IPS-NIHi7 (cell line): Measurements from ENCODE around the gene OR6P1.

ENCODE experiments used
- DNase-seq: peaks from one replicate; pipeline ENCODE4 v3.0.0; 2012; ENCODE audit warnings: mixed read lengths; ENCODE audit errors: extremely low spot score

The OR6P1 gene

GRCh38 chr1:158570480-158570879 lies at the start of gene OR6P1:
TSS of gene OR6P1 (minus strand) at chr1:158570580. CDS start at chr1:158563604, 6,976 bp downstream.
- DNase-seq, result no peak

GRCh38 chr1:158613764-158614163 lies 43.4 kb upstream of the OR6P1 start:
- DNase-seq, result no peak

- DNase-seq, result no peak
Measured at GRCh38 chr1:158611916-158612315, 41.5 kb upstream of the OR6P1 start.

- peak; percentile 38 for DNase-seq
Measured at GRCh38 chr1:158607296-158607695, 36.9 kb upstream of the OR6P1 start.

- no peak for DNase-seq
Measured at GRCh38 chr1:158604968-158605367, 34.6 kb upstream of the OR6P1 start, which contains the start of gene OR10Z1. TSS of gene OR10Z1 (plus strand) at chr1:158605268. CDS start at chr1:158606439, 1,171 bp downstream.

GRCh38 chr1:158600735-158601134 lies 30.4 kb upstream of the OR6P1 start:
- no peak for DNase-seq

- DNase-seq, result no peak
Measured at GRCh38 chr1:158586942-158587341, 16.6 kb upstream of the OR6P1 start.

- DNase-seq, result no peak
Measured at GRCh38 chr1:158583962-158584361, 13.6 kb upstream of the OR6P1 start.

GRCh38 chr1:158579733-158580132 lies 9.4 kb upstream of the OR6P1 start, which contains the start of gene OR10X1:
TSS of gene OR10X1 (minus strand) at chr1:158579899. CDS start at chr1:158579899, 0 bp downstream.
- no peak for DNase-seq

GRCh38 chr1:158577561-158577960 lies 7.2 kb upstream of the OR6P1 start:
- DNase-seq, result no peak

GRCh38 chr1:158572226-158572625 lies 1.8 kb upstream of the OR6P1 start:
- no peak for DNase-seq

GRCh38 chr1:158564608-158565007 lies 5.8 kb downstream of the OR6P1 start:
- no peak for DNase-seq

GRCh38 chr1:158563853-158564252 lies 6.5 kb downstream of the OR6P1 start:
- DNase-seq, result no peak

- DNase-seq, result no peak
Measured at GRCh38 chr1:158559696-158560095, 10.7 kb downstream of the OR6P1 start.

- DNase-seq, result no peak
Measured at GRCh38 chr1:158554352-158554751, 16.0 kb downstream of the OR6P1 start, which contains the start of gene OR6Y1. TSS of gene OR6Y1 (minus strand) at chr1:158554405. CDS start at chr1:158548105, 6,300 bp downstream.

GRCh38 chr1:158552296-158552695 lies 18.1 kb downstream of the OR6P1 start:
- DNase-seq, result no peak

GRCh38 chr1:158547533-158547932 lies 22.8 kb downstream of the OR6P1 start:
- no peak for DNase-seq

GRCh38 chr1:158537609-158538008 lies 32.8 kb downstream of the OR6P1 start:
- no peak for DNase-seq

- DNase-seq, result no peak
Measured at GRCh38 chr1:158534496-158534895, 35.9 kb downstream of the OR6P1 start.

- peak; percentile 13 for DNase-seq
Measured at GRCh38 chr1:158527190-158527815, 43.1 kb downstream of the OR6P1 start.

- DNase-seq, result no peak
Measured at GRCh38 chr1:158521666-158522058, 48.7 kb downstream of the OR6P1 start.

GRCh38 chr1:158520955-158521665 lies 49.3 kb downstream of the OR6P1 start:
- no peak for DNase-seq

- DNase-seq, result no peak
Measured at GRCh38 chr1:158520021-158520420, 50.4 kb downstream of the OR6P1 start.
